HG02623 (cell line): ENCODE data around the gene SLC16A13.
"Not testable (repeated sequence)": the region's sequence is repeated elsewhere in the genome, so short reads cannot be mapped to it uniquely, and the experiment has no call there.

Experiments
- ATAC-seq: cut with Tn5 transposase; IDR thresholded peaks from one replicate; pipeline ENCODE4 v1.9.1; 2021; ENCODE audit warnings: moderate library complexity; ENCODE audit not compliant: unreplicated experiment

SLC16A13 gene

GRCh38 chr17:7060165-7060891, 24.5 kb downstream of the SLC16A13 start:
- no peak for ATAC-seq

GRCh38 chr17:7063518-7064094, 27.8 kb downstream of the SLC16A13 start:
- ATAC-seq, result no peak

- ATAC-seq, result no peak
Observed at GRCh38 chr17:7064261-7064660, 28.4 kb downstream of the SLC16A13 start.

- no peak for ATAC-seq
Observed at GRCh38 chr17:7067198-7067597, 31.4 kb downstream of the SLC16A13 start.

- ATAC-seq, result no peak
Observed at GRCh38 chr17:7068268-7068667, 32.5 kb downstream of the SLC16A13 start.

GRCh38 chr17:7070712-7071111, 34.9 kb downstream of the SLC16A13 start:
- ATAC-seq, result no peak

- no peak for ATAC-seq
Observed at GRCh38 chr17:7072406-7072805, 36.6 kb downstream of the SLC16A13 start.

GRCh38 chr17:7074931-7075330, 39.1 kb downstream of the SLC16A13 start:
- no peak for ATAC-seq

- ATAC-seq, result no peak
Observed at GRCh38 chr17:7077911-7078546, 42.2 kb downstream of the SLC16A13 start.

- no peak for ATAC-seq
Observed at GRCh38 chr17:7078711-7079110, 42.9 kb downstream of the SLC16A13 start.

GRCh38 chr17:7079581-7080455, 44.0 kb downstream of the SLC16A13 start, which contains the start of gene CLEC10A:
Gene CLEC10A, minus strand, starts transcription at chr17:7080251. Its CDS starts 1,439 bp downstream, at chr17:7078812.
- ATAC-seq, result no peak

GRCh38 chr17:7080456-7081041, 44.7 kb downstream of the SLC16A13 start:
- no peak for ATAC-seq

- no peak for ATAC-seq
Observed at GRCh38 chr17:7081341-7082062, 45.7 kb downstream of the SLC16A13 start.

- ATAC-seq, result no peak
Observed at GRCh38 chr17:7083592-7083991, 47.8 kb downstream of the SLC16A13 start.

- no peak for ATAC-seq
Observed at GRCh38 chr17:7084088-7084487, 48.3 kb downstream of the SLC16A13 start.

- ATAC-seq, result not testable (repeated sequence)
Observed at GRCh38 chr17:7088442-7088841, 52.6 kb downstream of the SLC16A13 start.

- ATAC-seq, result not testable (repeated sequence)
Observed at GRCh38 chr17:7089570-7089969, 53.8 kb downstream of the SLC16A13 start.
